Activated naive CD8-positive, alpha-beta T cell treated with anti-CD3 and anti-CD28 coated beads, Interleukin-2, amount 50 U/mL, for 24 hours (primary cell): ENCODE data around the gene TNFRSF13B.
"Not testable (repeated sequence)": the region's sequence is repeated elsewhere in the genome, so short reads cannot be mapped to it uniquely, and the experiment has no call there.

Experiments used
- ATAC-seq: fragments of 150-1000 bp; cut with Tn5 transposase; one replicate; pipeline ENCODE4 v1.10.0; 2021
- DNase-seq: peaks from one replicate; pipeline ENCODE4 v3.0.0; 2021
- H3K27ac Mint-ChIP-seq: one replicate; pipeline ENCODE4 v1.8.0; 2021; ENCODE audit warnings: mild to moderate bottlenecking, mixed read lengths
- H3K27me3 Mint-ChIP-seq: one replicate; pipeline ENCODE4 v1.8.0; 2021; ENCODE audit warnings: mixed read lengths
- H3K36me3 Mint-ChIP-seq: one replicate; pipeline ENCODE4 v1.8.0; 2021; ENCODE audit warnings: low read depth, mixed read lengths
- H3K4me1 Mint-ChIP-seq: one replicate; pipeline ENCODE4 v1.8.0; 2021; ENCODE audit warnings: mixed read lengths
- H3K4me3 Mint-ChIP-seq: one replicate; pipeline ENCODE4 v1.8.0; 2021; ENCODE audit warnings: mild to moderate bottlenecking, moderate library complexity, mixed read lengths
- H3K9me3 Mint-ChIP-seq: one replicate; pipeline ENCODE4 v1.8.0; 2021; ENCODE audit warnings: mixed read lengths

TNFRSF13B gene

DNA sequence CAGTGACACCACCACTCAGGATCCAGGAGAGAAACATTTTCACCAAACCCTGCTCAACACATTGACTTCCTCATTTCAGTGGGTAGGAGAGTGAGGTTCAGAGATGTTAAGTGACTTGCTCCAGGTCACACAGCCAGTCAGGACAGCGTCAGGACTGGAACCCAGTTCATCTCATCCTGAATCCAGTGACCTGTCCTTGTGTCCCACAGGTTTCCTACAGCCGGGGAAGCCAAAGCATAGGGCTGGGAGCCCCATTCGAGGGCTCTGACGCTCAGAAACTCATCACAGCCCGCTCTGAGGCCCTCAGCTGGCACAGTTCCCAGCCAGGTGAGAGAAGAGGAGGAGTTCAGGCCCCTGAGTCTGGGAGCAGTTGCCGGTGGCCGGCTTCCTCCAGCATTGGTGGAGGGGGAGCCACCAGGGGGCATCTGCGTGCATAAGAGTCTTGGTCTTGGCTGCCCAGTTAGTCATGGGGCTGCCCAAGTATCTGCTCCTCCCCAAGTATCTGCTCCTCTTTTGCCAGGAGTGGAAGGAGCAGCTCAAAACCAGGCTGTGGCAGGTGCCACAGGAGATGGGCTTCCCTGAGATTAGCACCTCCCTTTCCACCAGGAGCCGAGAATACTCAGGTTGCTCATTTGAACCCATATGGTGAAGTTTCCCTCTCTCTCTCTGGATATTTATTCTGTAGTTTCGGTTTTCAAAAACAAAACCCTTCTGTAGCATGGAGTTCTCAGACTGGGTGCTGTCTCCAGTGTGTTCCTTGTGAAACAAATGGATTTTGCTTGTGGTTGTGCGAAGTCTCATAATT lies 56.0 kb downstream of the TNFRSF13B start:
- no peak overlapping the region for H3K27ac Mint-ChIP-seq
- no peak overlapping the region for H3K4me3 Mint-ChIP-seq
- peak; percentile 61 for ATAC-seq

DNA sequence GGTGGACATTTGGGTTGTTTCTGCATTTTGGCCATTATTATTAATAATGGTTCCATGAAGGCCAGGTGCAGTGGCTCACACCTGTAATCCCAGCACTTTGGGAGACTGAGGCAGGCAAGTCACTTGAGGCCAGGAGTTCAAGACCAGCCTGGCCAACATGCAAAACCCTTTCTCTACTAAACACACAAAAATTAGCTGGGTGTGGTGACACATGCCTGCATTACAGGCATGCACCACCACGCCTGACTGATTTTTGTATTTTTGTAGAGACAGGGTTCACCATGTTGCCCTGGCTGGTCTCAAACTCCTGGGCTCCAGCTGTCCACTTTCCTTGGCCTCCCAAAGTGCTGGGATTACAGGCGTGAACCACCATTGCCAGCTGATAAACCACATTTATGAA lies 58.5 kb downstream of the TNFRSF13B start:
- no peaks in the 10 kb centered on the region for H3K36me3 Mint-ChIP-seq
- H3K4me1 Mint-ChIP-seq = peaks cover 13% of the 10 kb centered on the region

More for the DNA sequence above, 56.0 kb downstream of the TNFRSF13B start:
- peak; percentile 46 for DNase-seq
- Mint-ChIP-seq H3K4me1 (peaks cover 11% of the 10 kb centered on the region), H3K9me3 (no peaks in the 10 kb centered on the region), H3K36me3 (no peaks in the 10 kb centered on the region), H3K27me3 (peaks cover 2% of the 10 kb centered on the region)

GRCh38 chr17:16912021-16912962 lies 59.6 kb downstream of the TNFRSF13B start:
- Mint-ChIP-seq H3K9me3 (no peaks in the 10 kb centered on the region), H3K27me3 (peaks cover 4% of the 10 kb centered on the region), H3K4me1 (peaks cover 13% of the 10 kb centered on the region), H3K4me3 (no peak overlapping the region), H3K27ac (no peak overlapping the region), H3K36me3 (no peaks in the 10 kb centered on the region)
- ATAC-seq (no peak), DNase-seq (no peak)

More for the DNA sequence above, 58.5 kb downstream of the TNFRSF13B start:
- no peak for ATAC-seq
- DNase-seq = no peak
- H3K27ac Mint-ChIP-seq = no peak overlapping the region
- no peak overlapping the region for H3K4me3 Mint-ChIP-seq
- no peaks in the 10 kb centered on the region for H3K9me3 Mint-ChIP-seq
- peaks cover 4% of the 10 kb centered on the region for H3K27me3 Mint-ChIP-seq

- DNase-seq (no peak), ATAC-seq (no peak)
- H3K4me3 Mint-ChIP-seq = no peak overlapping the region
- no peaks in the 10 kb centered on the region for H3K36me3 Mint-ChIP-seq
- no peak overlapping the region for H3K27ac Mint-ChIP-seq
- H3K27me3 Mint-ChIP-seq = peaks cover 7% of the 10 kb centered on the region
- H3K4me1 Mint-ChIP-seq = peaks cover 15% of the 10 kb centered on the region
- H3K9me3 Mint-ChIP-seq = no peaks in the 10 kb centered on the region
These were observed 60.6 kb downstream of the TNFRSF13B start for GRCh38 chr17:16911141-16911937.

DNA sequence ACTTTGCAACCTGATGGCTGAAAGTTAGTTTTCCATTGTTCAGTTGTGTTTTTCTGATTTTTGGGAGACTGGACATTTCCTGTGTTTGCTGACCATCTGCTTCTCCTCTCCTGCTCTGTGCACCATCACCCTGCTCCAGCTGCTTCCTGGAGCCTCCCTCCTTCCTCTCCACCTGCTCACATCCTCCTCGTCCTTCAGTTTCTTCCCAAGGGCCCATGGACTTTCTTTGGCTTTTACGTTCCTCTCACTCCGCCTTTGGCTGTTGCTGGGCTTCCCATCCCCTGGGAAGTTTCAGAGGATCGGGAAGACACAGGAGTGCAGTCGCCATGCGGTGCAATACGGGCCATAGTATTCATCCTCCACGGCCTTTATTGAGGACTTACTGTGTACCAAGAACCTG lies 61.6 kb downstream of the TNFRSF13B start:
- ATAC-seq = no peak
- Mint-ChIP-seq H3K9me3 (no peaks in the 10 kb centered on the region), H3K4me1 (peaks cover 15% of the 10 kb centered on the region), H3K4me3 (no peak overlapping the region), H3K27me3 (peaks cover 12% of the 10 kb centered on the region), H3K36me3 (no peaks in the 10 kb centered on the region), H3K27ac (peak overlapping the region; percentile 7)
- DNase-seq = no peak

- Mint-ChIP-seq H3K4me1 (peaks cover 15% of the 10 kb centered on the region), H3K4me3 (no peak overlapping the region), H3K27ac (no peak overlapping the region), H3K27me3 (peaks cover 15% of the 10 kb centered on the region), H3K9me3 (no peaks in the 10 kb centered on the region), H3K36me3 (no peaks in the 10 kb centered on the region)
- DNase-seq = no peak
- no peak for ATAC-seq
These were observed 62.3 kb downstream of the TNFRSF13B start for GRCh38 chr17:16909472-16910246.

DNA sequence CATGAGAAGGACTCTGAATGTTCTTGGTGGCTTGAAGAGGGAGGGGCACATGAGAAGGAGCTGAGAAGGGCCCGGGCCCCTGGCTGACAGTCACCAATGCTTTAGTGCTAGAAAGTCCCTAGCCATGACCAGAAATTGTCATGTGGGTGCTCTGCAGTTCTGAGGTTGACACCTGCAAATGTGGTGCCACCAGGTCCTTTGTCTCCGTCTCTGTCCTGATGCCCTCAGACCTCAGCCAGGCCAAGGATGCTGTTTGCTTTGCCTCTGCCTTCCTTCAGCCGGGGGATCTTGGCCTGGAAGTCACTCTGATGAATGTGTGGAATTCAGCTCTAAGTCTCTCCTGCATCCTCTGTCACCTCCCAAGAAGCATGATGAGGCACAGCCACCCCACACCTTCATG lies 63.6 kb downstream of the TNFRSF13B start:
- no peak for ATAC-seq
- Mint-ChIP-seq H3K9me3 (no peaks in the 10 kb centered on the region), H3K4me3 (no peak overlapping the region), H3K27ac (no peak overlapping the region), H3K27me3 (peaks cover 17% of the 10 kb centered on the region), H3K36me3 (no peaks in the 10 kb centered on the region), H3K4me1 (peaks cover 15% of the 10 kb centered on the region)
- no peak for DNase-seq

GRCh38 chr17:16906680-16907079 lies 65.2 kb downstream of the TNFRSF13B start:
- H3K4me1 Mint-ChIP-seq = peaks cover 9% of the 10 kb centered on the region
- peaks cover 25% of the 10 kb centered on the region for H3K27me3 Mint-ChIP-seq
- no peak overlapping the region for H3K4me3 Mint-ChIP-seq
- no peaks in the 10 kb centered on the region for H3K36me3 Mint-ChIP-seq
- no peak overlapping the region for H3K27ac Mint-ChIP-seq
- no peak for DNase-seq
- no peaks in the 10 kb centered on the region for H3K9me3 Mint-ChIP-seq
- peak; percentile 20 for ATAC-seq

- ATAC-seq (no peak), DNase-seq (no peak)
- Mint-ChIP-seq H3K27ac (no peak overlapping the region), H3K9me3 (no peaks in the 10 kb centered on the region), H3K27me3 (peaks cover 31% of the 10 kb centered on the region), H3K4me3 (no peak overlapping the region), H3K36me3 (no peaks in the 10 kb centered on the region), H3K4me1 (peaks cover 4% of the 10 kb centered on the region)
These were observed 66.2 kb downstream of the TNFRSF13B start for GRCh38 chr17:16905593-16906191.

- H3K27me3 Mint-ChIP-seq = peaks cover 32% of the 10 kb centered on the region
- not testable (repeated sequence) for H3K4me1 Mint-ChIP-seq, H3K9me3 Mint-ChIP-seq, DNase-seq, H3K27ac Mint-ChIP-seq, ATAC-seq, H3K36me3 Mint-ChIP-seq, H3K4me3 Mint-ChIP-seq
These were observed 68.8 kb downstream of the TNFRSF13B start for GRCh38 chr17:16903070-16903469.

- H3K27me3 Mint-ChIP-seq = peaks cover 24% of the 10 kb centered on the region
- no peak overlapping the region for H3K4me3 Mint-ChIP-seq
- H3K9me3 Mint-ChIP-seq = no peaks in the 10 kb centered on the region
- no peaks in the 10 kb centered on the region for H3K36me3 Mint-ChIP-seq
- no peak for ATAC-seq
- no peak overlapping the region for H3K27ac Mint-ChIP-seq
- H3K4me1 Mint-ChIP-seq = no peaks in the 10 kb centered on the region
- DNase-seq = no peak
These were observed 71.5 kb downstream of the TNFRSF13B start for GRCh38 chr17:16900288-16900882.

DNA sequence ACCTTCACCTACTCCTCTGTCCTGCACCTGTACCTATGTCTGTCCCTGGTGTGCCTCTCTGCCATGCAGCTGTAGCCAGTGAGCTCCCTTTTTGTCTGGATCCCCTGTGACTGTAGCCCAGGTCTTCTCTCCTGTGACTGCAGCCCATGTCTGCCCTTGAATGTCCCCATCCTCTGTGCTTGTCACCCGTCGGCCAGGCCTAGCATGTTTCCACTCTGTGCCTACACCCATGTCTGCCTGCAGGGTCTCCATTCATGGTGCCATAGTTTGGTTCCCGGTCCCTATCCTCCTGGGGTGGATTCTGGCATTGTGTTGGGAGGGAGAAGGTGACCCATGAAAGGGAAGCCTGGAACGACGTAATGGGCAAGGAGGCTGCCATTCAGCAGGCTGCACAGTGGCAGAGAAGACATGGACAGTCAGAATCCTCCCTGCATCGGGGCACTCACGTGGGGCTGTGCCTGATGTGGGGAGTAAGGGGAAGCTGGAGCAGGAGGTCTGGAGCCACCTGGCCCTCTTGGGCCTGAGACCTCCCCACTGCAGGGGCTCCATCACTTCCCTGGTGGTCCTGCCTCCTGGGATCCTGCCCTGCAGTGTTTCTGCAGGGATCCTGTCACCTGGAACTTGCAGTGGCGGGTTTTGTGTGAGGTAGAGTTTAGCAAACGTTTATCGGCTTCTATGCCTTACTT lies 74.6 kb downstream of the TNFRSF13B start:
- not testable (repeated sequence) for H3K36me3 Mint-ChIP-seq, H3K9me3 Mint-ChIP-seq, H3K4me1 Mint-ChIP-seq, DNase-seq, H3K27ac Mint-ChIP-seq, ATAC-seq, H3K4me3 Mint-ChIP-seq
- peaks cover 13% of the 10 kb centered on the region for H3K27me3 Mint-ChIP-seq

DNA sequence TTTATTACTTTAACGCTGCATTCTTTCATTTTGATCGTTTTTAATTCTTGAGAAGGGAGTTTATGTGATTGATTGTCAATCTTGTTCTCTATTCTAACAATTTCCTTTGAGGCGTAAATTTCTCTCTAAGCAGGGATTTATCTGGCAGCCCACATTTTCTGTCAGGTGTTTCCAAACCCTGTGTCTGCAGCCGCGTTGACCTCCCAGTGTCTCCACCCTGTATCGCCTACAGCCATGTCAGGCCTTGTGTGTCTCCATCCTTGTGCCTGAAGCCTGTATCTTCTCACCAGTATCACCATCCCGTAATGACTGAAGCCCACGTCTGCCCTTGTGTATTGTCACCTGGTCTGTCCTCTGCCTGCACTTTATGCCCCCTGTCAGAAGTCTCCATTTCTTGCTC lies 75.7 kb downstream of the TNFRSF13B start:
- H3K4me3 Mint-ChIP-seq, DNase-seq, H3K27ac Mint-ChIP-seq, H3K27me3 Mint-ChIP-seq, H3K9me3 Mint-ChIP-seq, H3K4me1 Mint-ChIP-seq, H3K36me3 Mint-ChIP-seq, ATAC-seq: not testable (repeated sequence)
